GM21381 (cell line): Measurements from ENCODE around the gene KRTAP10-3.
"Not testable (repeated sequence)": the region's sequence is repeated elsewhere in the genome, so short reads cannot be mapped to it uniquely, and the experiment has no call there.

Source experiments
- ATAC-seq: cut with Tn5 transposase; IDR thresholded peaks from one replicate; pipeline ENCODE4 v1.9.1; 2021; ENCODE audit warnings: mild to moderate bottlenecking, moderate library complexity; ENCODE audit not compliant: unreplicated experiment

KRTAP10-3 gene

GRCh38 chr21:44550285-44550684, 8.3 kb downstream of the KRTAP10-3 start:
- not testable (repeated sequence) for ATAC-seq

GRCh38 chr21:44549525-44550211, 8.9 kb downstream of the KRTAP10-3 start:
- no peak for ATAC-seq

- ATAC-seq: no peak
Measured at GRCh38 chr21:44548922-44549321, 9.7 kb downstream of the KRTAP10-3 start.

- ATAC-seq: no peak
Measured at GRCh38 chr21:44548381-44548780, 10.2 kb downstream of the KRTAP10-3 start.

- no peak for ATAC-seq
Measured at GRCh38 chr21:44547656-44548331, 10.8 kb downstream of the KRTAP10-3 start.

GRCh38 chr21:44544566-44544965, 14.0 kb downstream of the KRTAP10-3 start:
- no peak for ATAC-seq

- ATAC-seq: no peak
Measured at GRCh38 chr21:44542716-44543115, 15.9 kb downstream of the KRTAP10-3 start.

- ATAC-seq: no peak
Measured at GRCh38 chr21:44540741-44541288, 17.8 kb downstream of the KRTAP10-3 start.

GRCh38 chr21:44539991-44540666, 18.5 kb downstream of the KRTAP10-3 start, which contains the start of gene KRTAP10-1:
TSS of gene KRTAP10-1 (minus strand) at chr21:44540195. CDS start at chr21:44540150, 45 bp downstream.
- ATAC-seq: no peak

GRCh38 chr21:44539046-44539445, 19.5 kb downstream of the KRTAP10-3 start:
- no peak for ATAC-seq

- ATAC-seq: no peak
Measured at GRCh38 chr21:44537930-44538911, 20.4 kb downstream of the KRTAP10-3 start.

- no peak for ATAC-seq
Measured at GRCh38 chr21:44535963-44536362, 22.6 kb downstream of the KRTAP10-3 start.

GRCh38 chr21:44534688-44535087, 23.9 kb downstream of the KRTAP10-3 start:
- ATAC-seq: no peak

GRCh38 chr21:44533891-44534627, 24.5 kb downstream of the KRTAP10-3 start:
- no peak for ATAC-seq

- ATAC-seq: no peak
Measured at GRCh38 chr21:44533121-44533890, 25.3 kb downstream of the KRTAP10-3 start.

- ATAC-seq: no peak
Measured at GRCh38 chr21:44532712-44533111, 25.9 kb downstream of the KRTAP10-3 start.

- ATAC-seq: no peak
Measured at GRCh38 chr21:44531606-44532564, 26.7 kb downstream of the KRTAP10-3 start.
